Ovary (tissue), 9 donors: ENCODE results near the gene PPM1M. TPM values are rescaled to one million over a fixed set of nuclear protein-coding genes. Genes with fewer than 3 reads are reported as not detected.

Experiments
- DNase-seq, 5 donors: peaks; one replicate each; pipeline ENCODE4 v3.0.0-alpha.2; 2019 to 2020
- H3K27ac ChIP-seq, 2 donors: fragments of 200-600 bp; one replicate each; pipeline versions ENCODE4 v1.5.1 to v1.8.0; 2019 to 2022
- H3K27me3 ChIP-seq: fragments of 200-600 bp; one replicate; pipeline ENCODE4 v1.8.0; 2022
- H3K36me3 ChIP-seq: fragments of 200-600 bp; sonication (generic); one replicate; pipeline ENCODE4 v1.5.1; 2019
- H3K4me1 ChIP-seq: one replicate; pipeline ENCODE4 v1.8.1; 2013; ENCODE audit warnings: mild to moderate bottlenecking, moderate library complexity; ENCODE audit not compliant: insufficient read depth
- H3K4me3 ChIP-seq: fragments of 200-600 bp; sonication (generic); one replicate; pipeline ENCODE4 v1.5.1; 2017
- H3K9me3 ChIP-seq, 2 donors: fragments of 200-600 bp in 1 of 2; sonication (generic) in 1 of 2; one replicate each; pipeline versions ENCODE4 v1.5.1 to v1.8.1; 2013 to 2019; ENCODE audit warnings: mild to moderate bottlenecking in 1 of 2, moderate library complexity in 1 of 2
- CTCF ChIP-seq, 3 donors: fragments of 450-650 bp in 2 of 3; fragments of 200-600 bp in 1 of 3; IDR thresholded peaks; one replicate each; pipeline versions ENCODE4 v1.5.1 to v1.8.0; 2016 to 2022; ENCODE audit warnings: antibody characterized with exemption in 3 of 3, mild to moderate bottlenecking in 1 of 3
- EP300 ChIP-seq: sonication (generic); formaldehyde crosslinking; IDR thresholded peaks from one replicate; pipeline ENCODE4 v1.6.1; 2017; ENCODE audit warnings: antibody characterized with exemption
- POLR2A ChIP-seq: fragments of 450-650 bp; IDR thresholded peaks from one replicate; pipeline ENCODE4 v1.6.1; 2017; ENCODE audit warnings: antibody characterized with exemption, mild to moderate bottlenecking, moderate library complexity
- WGBS, 3 donors: extraction: QIAGEN DNeasy Blood & Tissue Kit in 1 of 3; methylation state at CpG; one replicate each; pipeline versions ENCODE4 v1.1.5 to v1.1.7; 2013 to 2017; 5-methylcytosine and 5-hydroxymethylcytosine counted together
- intact Hi-C, 4 donors: fragments of 100-400 bp; cut with DNase I; formaldehyde crosslinking; loops; one replicate each; pipeline versions ENCODE4 v1.11.0 to v1.15.1; 2022 to 2023
- polyA plus RNA-seq, 2 donors: library from polyadenylated mRNA; stranded (reverse); fragments of 200-250 nt in 1 of 2; fragments of 350-450 nt in 1 of 2; fragmentation: Illumina TruSeq in 1 of 2; extraction: RNeasy Lipid Tissue Mini Kit (QIAGEN cat#74804) in 1 of 2; gene quantifications; one replicate each; pipeline ENCODE4 v1.2.3, GENCODE V29; 2013 to 2014
- total RNA-seq, 7 donors: library from RNA; depleted of rRNA in 2 of 7; stranded (reverse); fragments of >200 nt in 2 of 7; fragmentation: NEBNext Ultra II Directional in 3 of 7; extraction: Animal tissue kit (Norgen Biotek cat#: 25700) in 3 of 7; gene quantifications; one replicate each; pipeline versions ENCODE4 v1.1.0 to v1.2.4, GENCODE V29; 2016 to 2023
- donor health status: DM: no; HTN: no; CAD: no; lungs with moderate emphysema.
- donor health status: DM: no; HTN: no; CAD: no.
- donor health status: Bipolar disorder and iron deficiency.
- donor health status: DM: yes; HTN: yes; CAD: no.
- donor health status: DM: no; HTN: no; CAD: no.
- donor health status: DM: yes; HTN: yes; CAD: no.

The PPM1M gene
- total and polyA plus RNA-seq, 9 donors: 15.4 to 48.4 (median 25.7) TPM

- no peak overlapping the region for H3K27ac ChIP-seq
- intact Hi-C loops: no loop called here
- no peak overlapping the region for H3K4me3 ChIP-seq
- DNase-seq: no peak
- no peaks in the 10 kb centered on the region for H3K27me3 ChIP-seq
- H3K4me1 ChIP-seq: no peaks in the 10 kb centered on the region
- H3K36me3 ChIP-seq: no peaks in the 10 kb centered on the region
- no peaks in the 10 kb centered on the region for H3K9me3 ChIP-seq
- WGBS, 3 donors: 85 to 87% (median 86%) methylated on average over 4 of the region's 4 CpGs
- TF ChIP-seq CTCF (IDR thresholded peaks at IDR 0.05) (no peak), POLR2A (no peak), EP300 (no peak)
Observed at GRCh38 chr3:52259448-52259847, 13.9 kb downstream of the PPM1M start.

GRCh38 chr3:52262447-52262846 is 16.9 kb downstream of the PPM1M start:
- no peak for DNase-seq
- TF ChIP-seq EP300 (no peak), POLR2A (no peak), CTCF (IDR thresholded peaks at IDR 0.05) (no peak)
- Histone ChIP-seq H3K4me1 (no peaks in the 10 kb centered on the region), H3K27ac (no peak overlapping the region), H3K27me3 (no peaks in the 10 kb centered on the region), H3K36me3 (no peaks in the 10 kb centered on the region), H3K4me3 (no peak overlapping the region), H3K9me3 (no peaks in the 10 kb centered on the region)
- intact Hi-C loops: no loop called here

GRCh38 chr3:52265387-52265786 is 19.8 kb downstream of the PPM1M start:
- no peak for DNase-seq
- H3K9me3 ChIP-seq: no peaks in the 10 kb centered on the region
- H3K27me3 ChIP-seq: no peaks in the 10 kb centered on the region
- no peak overlapping the region for H3K27ac ChIP-seq
- WGBS, 3 donors: 91 to 96% (median 92%) methylated on average over 6 of the region's 6 CpGs
- TF ChIP-seq CTCF (IDR thresholded peaks at IDR 0.05) (no peak), POLR2A (no peak)
- intact Hi-C loops: no loop called here
- peaks cover 4% of the 10 kb centered on the region for H3K4me1 ChIP-seq
- H3K36me3 ChIP-seq: no peaks in the 10 kb centered on the region
- H3K4me3 ChIP-seq: no peak overlapping the region

- Histone ChIP-seq H3K4me1 (peaks cover 18% of the 10 kb centered on the region), H3K9me3 (no peaks in the 10 kb centered on the region), H3K27me3 (no peaks in the 10 kb centered on the region), H3K36me3 (no peaks in the 10 kb centered on the region), H3K27ac (no peak overlapping the region), H3K4me3 (no peak overlapping the region)
- intact Hi-C loops: no loop called here
- 89% methylated on average over 7 of the region's 7 CpGs for WGBS, 3 donors
- TF ChIP-seq EP300 (no peak), CTCF (IDR thresholded peaks at IDR 0.05) (no peak), POLR2A (no peak)
- DNase-seq: no peak
Observed at GRCh38 chr3:52268036-52268435, 22.5 kb downstream of the PPM1M start.

GRCh38 chr3:52269776-52270175 is 24.2 kb downstream of the PPM1M start:
- peaks cover 22% of the 10 kb centered on the region for H3K4me1 ChIP-seq
- H3K36me3 ChIP-seq: no peaks in the 10 kb centered on the region
- H3K27me3 ChIP-seq: no peaks in the 10 kb centered on the region
- H3K9me3 ChIP-seq: no peaks in the 10 kb centered on the region
- no peak overlapping the region for H3K4me3 ChIP-seq
- 21 to 30% (median 28%) methylated on average over 3 of the region's 3 CpGs for WGBS, 3 donors
- no peak for DNase-seq
- intact Hi-C loops: loop anchor here in 1 of 4 donors (10.0 kb wide), 1 partner anchor 45 kb away; the partner anchor contains the start of gene TLR9
- no peak overlapping the region for H3K27ac ChIP-seq
- no peak for TF ChIP-seq POLR2A
- no peak for TF ChIP-seq EP300
- no peak for TF ChIP-seq CTCF (IDR thresholded peaks at IDR 0.05)
